Common myeloid progenitor, CD34-positive (primary cell): ENCODE measurements around the gene COL27A1.
"Not testable (repeated sequence)": the region's sequence is repeated elsewhere in the genome, so short reads cannot be mapped to it uniquely, and the experiment has no call there.

Source experiments
- CTCF ChIA-PET: fragments of 350-600 bp; sonication (Branson Sonifier 250); formaldehyde crosslinking; loops from one replicate; lab custom pipeline; 2021; ENCODE audit warnings: antibody characterized with exemption; lab: Charles Lee
- POLR2A ChIA-PET: fragments of 350-600 bp; sonication (Branson Sonifier 250); formaldehyde crosslinking; loops from one replicate; lab custom pipeline; 2021; ENCODE audit warnings: antibody characterized with exemption; lab: Charles Lee
- DNase-seq, 3 donors: peaks; one replicate each; pipeline versions ENCODE4 v3.0.0 to v3.0.0-alpha.2; 2013
- H3K27ac ChIP-seq, 2 experiments: 1 replicate in 1 of 2; 2 replicates in 1 of 2; pipeline ENCODE4 v1.7.0; 2013; ENCODE audit warnings: inconsistent platforms in 2 of 2, low read length in 2 of 2, mild to moderate bottlenecking in 2 of 2, low read depth in 1 of 2, moderate library complexity in 1 of 2; ENCODE audit not compliant: severe bottlenecking in 2 of 2, insufficient read depth in 1 of 2, poor library complexity in 1 of 2
- H3K27me3 ChIP-seq, 5 experiments: replicated peaks in 2 of 5; 1 replicate in 3 of 5; 2 replicates in 2 of 5; pipeline versions ENCODE4 v1.6.1 to v1.7.0; 2013; ENCODE audit warnings: low read length in 4 of 5, mild to moderate bottlenecking in 2 of 5, moderate library complexity in 2 of 5, inconsistent platforms in 1 of 5; ENCODE audit not compliant: insufficient read depth in 5 of 5, control insufficient read depth in 4 of 5
- H3K36me3 ChIP-seq, 4 experiments: 1 replicate in 2 of 4; 2 replicates in 2 of 4; pipeline versions ENCODE4 v1.6.1 to v1.7.0; 2013; ENCODE audit warnings: low read length in 3 of 4, control low read depth in 1 of 4, mild to moderate bottlenecking in 1 of 4; ENCODE audit not compliant: control insufficient read depth in 4 of 4, insufficient read depth in 4 of 4
- H3K4me1 ChIP-seq, 4 experiments: 1 replicate in 3 of 4; 2 replicates in 1 of 4; pipeline versions ENCODE4 v1.6.1 to v1.7.1; 2013; ENCODE audit warnings: low read length in 3 of 4, mild to moderate bottlenecking in 3 of 4, control low read depth in 1 of 4, inconsistent platforms in 1 of 4, moderate library complexity in 1 of 4; ENCODE audit not compliant: control insufficient read depth in 4 of 4, insufficient read depth in 4 of 4; ENCODE audit errors: control extremely low read depth in 1 of 4
- H3K4me3 ChIP-seq, 7 experiments: 1 replicate in 4 of 7; 2 replicates in 3 of 7; pipeline versions ENCODE4 v1.5.1 to v1.7.0; 2013; ENCODE audit warnings: mild to moderate bottlenecking in 7 of 7, low read length in 6 of 7, moderate library complexity in 6 of 7, inconsistent platforms in 2 of 7, low read depth in 2 of 7, control low read depth in 1 of 7; ENCODE audit not compliant: insufficient read depth in 4 of 7, control insufficient read depth in 1 of 7; ENCODE audit errors: extremely low read depth in 1 of 7
- H3K9me3 ChIP-seq, 5 experiments: 1 replicate in 4 of 5; 2 replicates in 1 of 5; pipeline versions ENCODE4 v1.6.1 to v1.7.1; 2013; ENCODE audit warnings: low read length in 4 of 5, mild to moderate bottlenecking in 2 of 5, inconsistent platforms in 1 of 5, low read depth in 1 of 5, moderate library complexity in 1 of 5; ENCODE audit not compliant: control insufficient read depth in 4 of 5, insufficient read depth in 2 of 5; ENCODE audit errors: control extremely low read depth in 1 of 5
- WGBS: methylation state at CpG from one replicate; pipeline ENCODE4 v1.1.5; 2013; ENCODE audit not compliant: insufficient coverage; 5-methylcytosine and 5-hydroxymethylcytosine counted together

The COL27A1 gene

GRCh38 chr9:114186605-114187289, 31.4 kb downstream of the COL27A1 start:
- CTCF ChIA-PET: interaction anchor here (0.5 to 1.7 kb wide), 2 partner anchors 104 to 1309 kb away, joined by 3 to 5 read pairs; no protein-coding TSS in a partner anchor
- H3K27me3 ChIP-seq: no peaks in the 10 kb centered on the region
- H3K9me3 ChIP-seq: peaks cover 0 to 10% (median 2%) of the 10 kb centered on the region in 5 experiments
- H3K27ac ChIP-seq: no peak overlapping the region
- 96% methylated on average over 4 of the region's 5 CpGs for WGBS
- H3K4me3 ChIP-seq: no peak overlapping the region
- POLR2A ChIA-PET: no interaction called here
- H3K4me1 ChIP-seq: no peaks in the 10 kb centered on the region
- no peaks in the 10 kb centered on the region for H3K36me3 ChIP-seq
- DNase-seq: no peak

GRCh38 chr9:114187827-114188226, 32.5 kb downstream of the COL27A1 start:
- Histone ChIP-seq H3K9me3 (peaks cover 0 to 10% (median 2%) of the 10 kb centered on the region in 5 experiments), H3K36me3 (no peaks in the 10 kb centered on the region), H3K27me3 (no peaks in the 10 kb centered on the region), H3K27ac (no peak overlapping the region), H3K4me1 (no peaks in the 10 kb centered on the region), H3K4me3 (no peak overlapping the region)
- DNase-seq: no peak
- CTCF ChIA-PET: no interaction called here
- WGBS: no CpG with 5 or more reads among the region's 3 CpGs
- POLR2A ChIA-PET: no interaction called here

- no peak for DNase-seq
- 88% methylated on average over 1 of the region's 2 CpGs for WGBS
- Histone ChIP-seq H3K36me3 (no peaks in the 10 kb centered on the region), H3K4me3 (no peak overlapping the region), H3K4me1 (no peaks in the 10 kb centered on the region), H3K27ac (no peak overlapping the region), H3K27me3 (peaks cover 0 to 2% (median 0%) of the 10 kb centered on the region in 5 experiments), H3K9me3 (peaks cover 0 to 10% (median 2%) of the 10 kb centered on the region in 5 experiments)
- ChIA-PET POLR2A (no interaction called here), CTCF (no interaction called here)
Measured at GRCh38 chr9:114189823-114190562, 34.7 kb downstream of the COL27A1 start.

GRCh38 chr9:114190563-114190905, 35.2 kb downstream of the COL27A1 start:
- Histone ChIP-seq H3K36me3 (no peaks in the 10 kb centered on the region), H3K4me1 (no peaks in the 10 kb centered on the region), H3K27me3 (peaks cover 0 to 2% (median 0%) of the 10 kb centered on the region in 5 experiments), H3K9me3 (peaks cover 0 to 10% (median 2%) of the 10 kb centered on the region in 5 experiments), H3K4me3 (no peak overlapping the region), H3K27ac (no peak overlapping the region)
- no CpG with 5 or more reads among the region's 1 CpG for WGBS
- CTCF ChIA-PET: no interaction called here
- DNase-seq: no peak
- POLR2A ChIA-PET: no interaction called here

- H3K4me1 ChIP-seq, H3K9me3 ChIP-seq, CTCF ChIA-PET, H3K36me3 ChIP-seq, H3K27me3 ChIP-seq, H3K4me3 ChIP-seq, H3K27ac ChIP-seq, DNase-seq, POLR2A ChIA-PET: not testable (repeated sequence)
- WGBS: 83% methylated on average over 2 of the region's 5 CpGs
Measured at GRCh38 chr9:114191402-114191801, 36.1 kb downstream of the COL27A1 start.

GRCh38 chr9:114192539-114192938, 37.2 kb downstream of the COL27A1 start:
- Histone ChIP-seq H3K27ac (no peak overlapping the region), H3K4me1 (no peaks in the 10 kb centered on the region), H3K4me3 (no peak overlapping the region), H3K9me3 (peaks cover 0 to 10% (median 2%) of the 10 kb centered on the region in 5 experiments), H3K36me3 (no peaks in the 10 kb centered on the region), H3K27me3 (peaks cover 0 to 2% (median 0%) of the 10 kb centered on the region in 5 experiments)
- ChIA-PET CTCF (no interaction called here), POLR2A (no interaction called here)
- DNase-seq: no peak
- WGBS: no CpG with 5 or more reads among the region's 1 CpG

GRCh38 chr9:114193090-114193489, 37.8 kb downstream of the COL27A1 start:
- H3K27ac ChIP-seq: no peak overlapping the region
- WGBS: 100% methylated on average over 3 of the region's 3 CpGs
- peaks cover 0 to 2% (median 0%) of the 10 kb centered on the region in 5 experiments for H3K27me3 ChIP-seq
- H3K4me1 ChIP-seq: no peaks in the 10 kb centered on the region
- H3K9me3 ChIP-seq: peaks cover 0 to 10% (median 2%) of the 10 kb centered on the region in 5 experiments
- ChIA-PET CTCF (no interaction called here), POLR2A (no interaction called here)
- H3K36me3 ChIP-seq: no peaks in the 10 kb centered on the region
- DNase-seq: no peak
- no peak overlapping the region for H3K4me3 ChIP-seq
